Erythroblast (primary cell): Measurements from ENCODE around the gene IRAK2.
"Not testable (repeated sequence)": the region's sequence is repeated elsewhere in the genome, so short reads cannot be mapped to it uniquely, and the experiment has no call there.

Experiments used
- GATA1 ChIP-seq: IDR thresholded peaks from 2 replicates; pipeline ENCODE4 v1.6.1; 2011; ENCODE audit warnings: low read depth, mild to moderate bottlenecking, control low read depth, low read length, moderate library complexity
- POLR2A ChIP-seq: IDR thresholded peaks from 2 replicates; pipeline ENCODE4 v1.6.1; 2011; ENCODE audit warnings: mild to moderate bottlenecking, low read length

- TF ChIP-seq POLR2A, GATA1: not testable (repeated sequence)
Observed at GRCh38 chr3:10158555-10158954, 6.2 kb upstream of the IRAK2 start.
